Fibroblast of lung (primary cell): ENCODE results near the gene TNIK. TPM values are rescaled to one million over a fixed set of nuclear protein-coding genes. Genes with fewer than 3 reads are reported as not detected.

Experiments
- DNase-seq, 2 donors: peaks; one replicate each; pipeline versions ENCODE4 v3.0.0 to v3.0.0-alpha.2; 2010; ENCODE audit warnings: low read depth in 2 of 2
- H2AFZ ChIP-seq: 2 replicates; pipeline ENCODE4 v1.5.1; 2012; ENCODE audit warnings: low read length, control low read depth, inconsistent platforms
- H3K27ac ChIP-seq: 2 replicates; pipeline ENCODE4 v1.5.1; 2011; ENCODE audit warnings: low read length, control low read depth; ENCODE audit not compliant: insufficient read depth
- H3K27me3 ChIP-seq: 2 replicates; pipeline ENCODE4 v1.5.1; 2011; ENCODE audit warnings: mild to moderate bottlenecking, low read length; ENCODE audit not compliant: control insufficient read depth, insufficient read depth
- H3K36me3 ChIP-seq: 2 replicates; pipeline ENCODE4 v1.5.1; 2011; ENCODE audit warnings: low read length; ENCODE audit not compliant: control insufficient read depth, insufficient read depth
- H3K4me1 ChIP-seq: 2 replicates; pipeline ENCODE4 v1.5.1; 2011; ENCODE audit warnings: low read length; ENCODE audit not compliant: control insufficient read depth, insufficient read depth; ENCODE audit errors: extremely low read depth
- H3K4me2 ChIP-seq: 2 replicates; pipeline ENCODE4 v1.5.1; 2011; ENCODE audit warnings: low read length, control low read depth; ENCODE audit not compliant: insufficient read depth; ENCODE audit errors: extremely low read depth
- H3K4me3 ChIP-seq, 4 experiments: fragments of 200-600 bp in 1 of 4; sonication (generic) in 1 of 4; replicated peaks in 1 of 4; 2 replicates each; pipeline ENCODE4 v1.5.1; 2011 to 2016; ENCODE audit warnings: low read length in 4 of 4, low read depth in 3 of 4, mild to moderate bottlenecking in 3 of 4, control low read depth in 2 of 4, inconsistent platforms in 1 of 4, mixed read lengths in 1 of 4; ENCODE audit not compliant: insufficient read depth in 1 of 4; ENCODE audit errors: control extremely low read depth in 1 of 4
- H3K79me2 ChIP-seq: 2 replicates; pipeline ENCODE4 v1.5.1; 2012; ENCODE audit warnings: mild to moderate bottlenecking, low read length, inconsistent platforms; ENCODE audit not compliant: control insufficient read depth, insufficient read depth
- H3K9ac ChIP-seq: 2 replicates; pipeline ENCODE4 v1.5.1; 2011; ENCODE audit warnings: mild to moderate bottlenecking, low read length, control low read depth; ENCODE audit not compliant: insufficient read depth
- H3K9me3 ChIP-seq: 2 replicates; pipeline ENCODE4 v1.5.1; 2012; ENCODE audit warnings: low read depth, low read length; ENCODE audit not compliant: control insufficient read depth, insufficient read depth
- H4K20me1 ChIP-seq: 2 replicates; pipeline ENCODE4 v1.5.1; 2011; ENCODE audit warnings: low read length; ENCODE audit not compliant: control insufficient read depth, insufficient read depth; ENCODE audit errors: extremely low read depth
- CTCF ChIP-seq, 2 donors: IDR thresholded peaks in 1 of 2; conservative IDR thresholded peaks in 1 of 2; 1 replicate in 1 of 2; 2 replicates in 1 of 2; pipeline ENCODE4 v1.5.1; 2011 to 2012; ENCODE audit warnings: low read length in 2 of 2, control low read depth in 1 of 2, inconsistent platforms in 1 of 2, low read depth in 1 of 2, mild to moderate bottlenecking in 1 of 2
- EZH2 ChIP-seq: IDR thresholded peaks from 2 replicates; pipeline ENCODE4 v1.5.1; 2012; ENCODE audit warnings: low read length, control low read depth, mild to moderate bottlenecking; ENCODE audit errors: missing control alignments
- polyA plus RNA-seq, 2 donors: library from polyadenylated mRNA; depleted of rRNA in 1 of 2; stranded (reverse) in 1 of 2; unstranded in 1 of 2; fragments of >200 nt; gene quantifications; 2 replicates each; pipeline ENCODE4 v1.2.1, GENCODE V29; 2011 to 2012; ENCODE audit warnings: missing spikeins in 1 of 2
- total RNA-seq: library from RNA; depleted of rRNA; stranded (reverse); fragments of >200 nt; gene quantifications from 2 replicates; pipeline ENCODE4 v1.2.1, GENCODE V29; 2014

The TNIK gene
- total and polyA plus RNA-seq, 2 donors (not counting 1 experiment from before 2014, with no cell fraction given) = 13.8 to 39.3 TPM

- H4K20me1 ChIP-seq = no peaks in the 10 kb centered on the region
- no peaks in the 10 kb centered on the region for H3K79me2 ChIP-seq
- H3K9me3 ChIP-seq = no peaks in the 10 kb centered on the region
- H3K4me1 ChIP-seq = no peaks in the 10 kb centered on the region
- peak in 1 of 2 donors; percentile 81 for DNase-seq
- H3K9ac ChIP-seq = no peak overlapping the region
- no peak overlapping the region for H2AFZ ChIP-seq
- H3K4me3 ChIP-seq = no peak overlapping the region
- no peak overlapping the region for H3K27ac ChIP-seq
- no peak for TF ChIP-seq EZH2
- TF ChIP-seq CTCF (conservative IDR thresholded peaks at IDR 0.05 in 1 of 2, IDR thresholded peaks at IDR 0.05 in 1 of 2; ENCODE audit: low read depth in 1 of 2, low read length in 2 of 2) = no peak
- no peaks in the 10 kb centered on the region for H3K36me3 ChIP-seq
- no peak overlapping the region for H3K4me2 ChIP-seq
- H3K27me3 ChIP-seq = no peaks in the 10 kb centered on the region
These were observed 446.1 kb downstream of the TNIK start for GRCh38 chr3:171013822-171014748.

GRCh38 chr3:171011873-171012336 is 448.3 kb downstream of the TNIK start:
- Histone ChIP-seq H3K79me2 (no peaks in the 10 kb centered on the region), H3K27me3 (no peaks in the 10 kb centered on the region), H3K9me3 (no peaks in the 10 kb centered on the region), H3K27ac (no peak overlapping the region), H3K36me3 (no peaks in the 10 kb centered on the region), H3K4me2 (no peak overlapping the region), H3K9ac (no peak overlapping the region), H2AFZ (no peak overlapping the region), H3K4me3 (no peak overlapping the region), H3K4me1 (no peaks in the 10 kb centered on the region), H4K20me1 (no peaks in the 10 kb centered on the region)
- no peak for TF ChIP-seq CTCF (conservative IDR thresholded peaks at IDR 0.05 in 1 of 2, IDR thresholded peaks at IDR 0.05 in 1 of 2; ENCODE audit: low read depth in 1 of 2, low read length in 2 of 2)
- TF ChIP-seq EZH2 = no peak
- no peak for DNase-seq
